Stimulated activated effector memory CD8-positive, alpha-beta T cell treated with anti-CD3 and anti-CD28 coated beads, Interleukin-12 subunit alpha, Interleukin-12 subunit beta, amount 100 ng/mL, for 72 hours (primary cell): ENCODE data around the gene SMG1.
"Not testable (repeated sequence)": the region's sequence is repeated elsewhere in the genome, so short reads cannot be mapped to it uniquely, and the experiment has no call there.

Experiments used
- ATAC-seq: fragments of 150-1000 bp; cut with Tn5 transposase; 2 replicates; pipeline ENCODE4 v1.10.0; 2021
- DNase-seq, 2 donors: peaks; one replicate each; pipeline ENCODE4 v3.0.0; 2021 to 2022; ENCODE audit warnings: low spot score in 2 of 2
- H3K27ac Mint-ChIP-seq: one replicate; pipeline ENCODE4 v1.8.0; 2022; ENCODE audit warnings: mild to moderate bottlenecking, mixed read lengths
- H3K36me3 Mint-ChIP-seq: one replicate; pipeline ENCODE4 v1.8.0; 2022; ENCODE audit warnings: mild to moderate bottlenecking, mixed read lengths
- H3K4me1 Mint-ChIP-seq: one replicate; pipeline ENCODE4 v1.8.0; 2022; ENCODE audit warnings: mixed read lengths
- H3K4me3 Mint-ChIP-seq: one replicate; pipeline ENCODE4 v1.8.0; 2022; ENCODE audit warnings: mild to moderate bottlenecking, mixed read lengths
- H3K9me3 Mint-ChIP-seq: one replicate; pipeline ENCODE4 v1.8.0; 2022; ENCODE audit warnings: mixed read lengths

Gene SMG1

GRCh38 chr16:18925986-18926865, at the start of gene SMG1:
Gene SMG1 (minus strand): TSS chr16:18926408. CDS start chr16:18926041, 367 bp downstream.
- peak; percentile 91 for ATAC-seq
- Mint-ChIP-seq H3K27ac (peak within 1 kb of the TSS; percentile 99), H3K36me3 (peaks cover 34% of the 10 kb centered on the region), H3K4me1 (peaks cover 33% of the 10 kb centered on the region), H3K4me3 (peak within 1 kb of the TSS; percentile 89)
- not testable (repeated sequence) for H3K9me3 Mint-ChIP-seq
- peak; percentile 96 to 98 for DNase-seq

GRCh38 chr16:18975109-18975508, 48.9 kb upstream of the SMG1 start:
- no peaks in the 10 kb centered on the region for H3K36me3 Mint-ChIP-seq
- H3K4me1 Mint-ChIP-seq = no peaks in the 10 kb centered on the region
- no peak for ATAC-seq
- H3K9me3 Mint-ChIP-seq = no peaks in the 10 kb centered on the region
- DNase-seq = no peak
- H3K4me3 Mint-ChIP-seq = no peak overlapping the region
- no peak overlapping the region for H3K27ac Mint-ChIP-seq

DNA sequence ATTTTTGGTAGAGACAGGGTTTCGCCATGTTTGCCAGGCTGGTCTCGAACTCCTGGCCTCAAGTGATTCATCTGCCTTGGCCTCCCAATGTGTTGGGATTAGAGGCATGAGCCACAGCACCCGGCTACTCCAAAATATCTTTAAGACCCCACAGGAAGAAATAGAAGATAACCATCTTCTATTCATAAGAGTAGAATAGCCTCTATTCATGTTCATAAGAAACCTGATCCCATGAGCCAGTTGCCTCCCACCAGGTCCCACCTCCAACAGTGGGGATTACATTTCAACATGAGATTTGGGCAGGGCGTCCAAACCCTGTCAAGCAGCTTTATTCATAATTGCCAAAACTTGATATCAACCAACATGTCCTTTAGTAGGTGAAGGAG, 43.6 kb upstream of the SMG1 start:
- Mint-ChIP-seq H3K9me3 (no peaks in the 10 kb centered on the region), H3K36me3 (no peaks in the 10 kb centered on the region), H3K4me1 (peaks cover 8% of the 10 kb centered on the region), H3K27ac (no peak overlapping the region), H3K4me3 (no peak overlapping the region)
- ATAC-seq (no peak), DNase-seq (no peak)

- peaks cover 8% of the 10 kb centered on the region for H3K4me1 Mint-ChIP-seq
- ATAC-seq (peak; percentile 90), DNase-seq (peak; percentile 75 to 89)
- no peaks in the 10 kb centered on the region for H3K9me3 Mint-ChIP-seq
- peak overlapping the region; percentile 50 for H3K4me3 Mint-ChIP-seq
- H3K36me3 Mint-ChIP-seq = no peaks in the 10 kb centered on the region
- H3K27ac Mint-ChIP-seq = no peak overlapping the region
Observed at GRCh38 chr16:18969050-18969854, 43.0 kb upstream of the SMG1 start.

DNA sequence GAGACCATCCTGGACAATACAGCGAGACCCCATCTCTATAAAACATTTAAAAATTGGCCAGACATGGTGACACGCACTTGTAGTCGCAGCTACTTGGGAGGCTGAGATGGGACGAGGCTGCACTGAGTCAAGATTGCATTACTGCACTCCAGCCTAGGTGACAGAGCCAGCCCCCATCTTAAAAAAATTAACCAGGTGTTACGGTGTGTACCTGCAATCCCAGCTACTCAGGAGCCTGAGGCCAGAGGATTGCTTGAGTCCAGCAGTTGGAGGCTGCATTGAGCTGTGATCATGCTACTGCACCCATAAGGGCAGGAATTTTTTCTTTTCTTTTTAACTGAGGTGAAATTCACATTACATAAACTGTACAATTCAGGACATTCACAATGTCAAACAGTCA, 40.6 kb upstream of the SMG1 start:
- no peak overlapping the region for H3K27ac Mint-ChIP-seq
- DNase-seq (no peak), ATAC-seq (no peak)
- H3K4me3 Mint-ChIP-seq = no peak overlapping the region
- H3K36me3 Mint-ChIP-seq = no peaks in the 10 kb centered on the region
- H3K4me1 Mint-ChIP-seq = peaks cover 8% of the 10 kb centered on the region
- H3K9me3 Mint-ChIP-seq = no peaks in the 10 kb centered on the region

GRCh38 chr16:18965555-18965954, 39.3 kb upstream of the SMG1 start:
- Mint-ChIP-seq H3K9me3 (no peaks in the 10 kb centered on the region), H3K36me3 (no peaks in the 10 kb centered on the region), H3K4me1 (peaks cover 8% of the 10 kb centered on the region), H3K4me3 (no peak overlapping the region), H3K27ac (no peak overlapping the region)
- no peak for DNase-seq
- no peak for ATAC-seq

DNA sequence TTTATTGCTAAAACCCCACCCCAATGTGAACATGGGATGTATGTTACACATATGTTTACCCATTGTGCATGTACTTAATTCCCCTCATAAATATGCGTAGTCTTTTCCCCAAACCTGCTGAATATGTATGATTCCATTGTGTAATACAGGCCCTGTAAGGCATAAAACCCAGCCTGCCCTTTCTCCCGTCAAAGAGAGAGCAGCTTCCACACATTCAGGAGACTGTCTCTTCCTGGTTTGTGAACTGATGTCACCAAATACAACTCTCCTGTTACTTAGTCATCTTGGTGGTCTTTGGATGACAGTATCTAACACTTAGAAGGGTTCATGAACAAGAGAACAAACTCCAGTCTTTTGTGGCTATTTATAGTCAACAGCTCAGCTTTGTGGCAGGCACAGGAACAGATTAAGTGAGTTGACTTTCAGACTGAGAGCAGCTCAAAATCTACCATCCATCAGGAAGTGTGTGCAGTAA, 32.9 kb upstream of the SMG1 start:
- peaks cover 12% of the 10 kb centered on the region for H3K4me1 Mint-ChIP-seq
- H3K4me3 Mint-ChIP-seq = no peak overlapping the region
- H3K36me3 Mint-ChIP-seq = no peaks in the 10 kb centered on the region
- ATAC-seq (peak; percentile 77), DNase-seq (no peak)
- H3K9me3 Mint-ChIP-seq = no peaks in the 10 kb centered on the region
- peak overlapping the region; percentile 58 for H3K27ac Mint-ChIP-seq

GRCh38 chr16:18958621-18959029, 32.4 kb upstream of the SMG1 start:
- Mint-ChIP-seq H3K36me3 (no peaks in the 10 kb centered on the region), H3K4me1 (peaks cover 12% of the 10 kb centered on the region), H3K9me3 (no peaks in the 10 kb centered on the region), H3K27ac (peak overlapping the region; percentile 58), H3K4me3 (no peak overlapping the region)
- DNase-seq (no peak), ATAC-seq (no peak)

DNA sequence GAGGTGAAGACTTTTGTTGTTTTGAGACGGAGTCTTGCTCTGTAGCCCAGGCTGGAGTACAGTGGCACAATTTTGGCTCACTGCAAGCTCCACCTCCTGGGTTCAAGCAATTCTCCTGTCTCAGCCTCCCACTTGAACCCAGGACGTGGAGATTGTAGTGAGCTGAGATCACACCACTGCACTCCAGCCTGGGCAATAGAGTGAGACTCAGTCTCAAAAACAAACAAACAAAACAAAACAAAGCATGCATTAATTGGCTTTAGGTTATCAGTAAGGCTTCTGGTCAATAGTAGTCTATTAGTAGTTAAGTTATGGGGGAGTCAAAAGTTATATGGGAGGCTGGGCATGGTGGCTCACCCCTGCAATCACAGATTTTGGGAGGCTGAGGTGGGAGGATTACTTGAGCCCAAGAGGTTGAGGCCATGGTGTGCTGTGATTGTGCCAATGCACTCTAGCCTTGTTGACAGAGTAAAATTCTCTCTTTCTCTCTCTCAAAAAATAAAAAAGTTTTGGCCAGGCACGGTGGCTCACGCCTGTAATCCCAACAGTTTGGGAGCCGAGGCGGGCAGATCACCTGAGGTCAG, 30.5 kb upstream of the SMG1 start:
- not testable (repeated sequence) for H3K9me3 Mint-ChIP-seq, DNase-seq, ATAC-seq, H3K36me3 Mint-ChIP-seq
- peaks cover 12% of the 10 kb centered on the region for H3K4me1 Mint-ChIP-seq
- peak overlapping the region; percentile 66 for H3K27ac Mint-ChIP-seq
- H3K4me3 Mint-ChIP-seq = peak overlapping the region; percentile 73

DNA sequence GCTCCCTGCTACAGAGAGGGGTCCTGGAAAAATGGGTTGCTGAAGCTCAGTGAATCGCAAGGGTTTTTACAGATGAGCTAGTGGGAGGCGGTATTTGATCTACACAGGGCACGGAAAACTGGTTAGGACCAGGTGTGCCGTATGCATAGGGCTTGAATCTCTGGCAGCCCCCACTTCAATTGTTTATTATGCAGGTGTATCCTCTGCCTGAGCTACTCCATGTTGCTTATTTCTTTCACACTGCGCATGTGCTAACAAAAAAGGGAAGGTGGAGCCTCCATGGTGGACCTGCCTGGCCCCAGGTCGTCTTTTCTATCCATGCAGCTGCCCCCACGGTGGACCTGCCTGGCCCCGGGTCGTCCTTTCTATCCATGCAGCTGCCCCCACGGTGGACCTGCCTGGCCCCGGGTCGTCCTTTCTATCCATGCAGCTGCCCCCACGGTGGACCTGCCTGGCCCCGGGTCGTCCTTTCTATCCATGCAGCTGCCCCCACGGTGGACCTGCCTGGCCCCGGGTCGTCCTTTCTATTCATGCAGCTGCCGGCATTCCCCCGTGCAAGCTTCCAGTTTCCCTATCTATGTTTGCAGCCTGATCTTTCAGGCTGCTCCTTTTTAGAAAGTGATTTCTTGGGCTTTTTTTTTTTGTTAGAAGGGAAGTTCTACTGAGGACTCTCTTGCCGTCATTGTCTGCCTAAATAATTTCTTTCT, 29.8 kb upstream of the SMG1 start:
- DNase-seq (peak in 1 of 2 donors; percentile 9), ATAC-seq (peak; percentile 75)
- not testable (repeated sequence) for H3K36me3 Mint-ChIP-seq, H3K9me3 Mint-ChIP-seq
- peaks cover 12% of the 10 kb centered on the region for H3K4me1 Mint-ChIP-seq
- peak overlapping the region; percentile 73 for H3K4me3 Mint-ChIP-seq
- peak overlapping the region; percentile 66 for H3K27ac Mint-ChIP-seq

DNA sequence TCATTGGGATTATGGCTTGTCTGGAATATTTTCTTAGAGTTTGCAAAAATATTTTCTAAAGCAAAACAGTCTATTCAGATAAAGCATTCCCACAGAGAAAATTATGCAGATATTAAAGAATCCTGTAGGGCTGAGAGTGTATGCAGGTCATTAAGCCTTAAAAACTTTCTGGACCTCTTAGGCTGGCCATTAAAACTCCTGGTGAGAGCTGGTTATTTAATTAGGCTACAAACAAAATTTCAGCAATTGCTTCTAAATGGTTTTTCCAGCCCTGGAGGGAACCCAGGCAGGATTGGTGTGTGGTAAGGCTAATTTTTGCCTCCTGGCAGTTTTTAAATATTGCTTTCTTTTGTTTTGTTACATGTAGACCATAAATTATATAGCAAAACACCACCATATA, 27.3 kb upstream of the SMG1 start:
- H3K4me1 Mint-ChIP-seq = peaks cover 6% of the 10 kb centered on the region
- DNase-seq (no peak), ATAC-seq (no peak)
- H3K9me3 Mint-ChIP-seq = no peaks in the 10 kb centered on the region
- H3K36me3 Mint-ChIP-seq = no peaks in the 10 kb centered on the region
- no peak overlapping the region for H3K4me3 Mint-ChIP-seq
- no peak overlapping the region for H3K27ac Mint-ChIP-seq

- H3K27ac Mint-ChIP-seq = no peak overlapping the region
- no peaks in the 10 kb centered on the region for H3K36me3 Mint-ChIP-seq
- H3K4me1 Mint-ChIP-seq = peaks cover 7% of the 10 kb centered on the region
- no peak overlapping the region for H3K4me3 Mint-ChIP-seq
- H3K9me3 Mint-ChIP-seq = no peaks in the 10 kb centered on the region
- ATAC-seq (no peak), DNase-seq (no peak)
Observed at GRCh38 chr16:18950469-18951185, 24.4 kb upstream of the SMG1 start.

DNA sequence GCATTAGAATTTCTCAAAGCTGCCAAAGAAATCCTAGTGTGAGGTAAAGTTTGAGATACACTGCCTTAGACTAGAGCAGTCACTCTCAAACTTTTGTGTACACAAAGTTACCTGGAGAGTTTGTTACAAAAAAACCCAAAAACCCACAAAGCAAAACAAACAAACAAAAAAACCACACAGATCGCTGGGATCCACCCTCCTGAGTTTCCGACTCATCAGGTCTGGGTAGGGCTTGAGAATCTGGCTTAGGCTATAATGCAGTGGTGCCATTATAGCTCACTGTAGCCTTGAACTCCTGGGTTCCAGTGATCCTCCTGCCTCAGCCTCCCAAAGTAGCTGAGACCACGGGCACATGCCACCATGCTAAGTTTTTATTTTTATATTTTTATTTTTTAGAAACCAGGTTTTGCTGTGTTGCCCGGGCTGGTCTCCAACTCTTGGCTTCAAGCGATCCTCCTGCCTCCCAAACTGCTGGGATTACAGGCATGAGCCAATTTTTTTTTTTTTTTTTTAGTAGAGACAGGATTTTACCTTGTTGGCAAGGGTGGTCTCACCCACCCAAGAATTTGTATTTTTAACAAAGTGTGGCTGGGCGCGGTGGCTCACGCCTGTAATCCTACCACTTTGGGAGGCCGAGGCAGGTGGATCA, 22.3 kb upstream of the SMG1 start:
- DNase-seq (no peak), ATAC-seq (no peak)
- Mint-ChIP-seq H3K4me3 (no peak overlapping the region), H3K27ac (no peak overlapping the region), H3K4me1 (peaks cover 12% of the 10 kb centered on the region), H3K36me3 (no peaks in the 10 kb centered on the region), H3K9me3 (no peaks in the 10 kb centered on the region)

- peaks cover 12% of the 10 kb centered on the region for H3K4me1 Mint-ChIP-seq
- H3K36me3 Mint-ChIP-seq = no peaks in the 10 kb centered on the region
- H3K27ac Mint-ChIP-seq = no peak overlapping the region
- H3K9me3 Mint-ChIP-seq = no peaks in the 10 kb centered on the region
- H3K4me3 Mint-ChIP-seq = no peak overlapping the region
- DNase-seq (no peak), ATAC-seq (no peak)
Observed at GRCh38 chr16:18945233-18945632, 19.0 kb upstream of the SMG1 start.
